ENCODE results near the gene TAL2.
"Not testable (repeated sequence)": the region's sequence is repeated elsewhere in the genome, so short reads cannot be mapped to it uniquely, and the experiment has no call there.

TAL2 gene

DNA sequence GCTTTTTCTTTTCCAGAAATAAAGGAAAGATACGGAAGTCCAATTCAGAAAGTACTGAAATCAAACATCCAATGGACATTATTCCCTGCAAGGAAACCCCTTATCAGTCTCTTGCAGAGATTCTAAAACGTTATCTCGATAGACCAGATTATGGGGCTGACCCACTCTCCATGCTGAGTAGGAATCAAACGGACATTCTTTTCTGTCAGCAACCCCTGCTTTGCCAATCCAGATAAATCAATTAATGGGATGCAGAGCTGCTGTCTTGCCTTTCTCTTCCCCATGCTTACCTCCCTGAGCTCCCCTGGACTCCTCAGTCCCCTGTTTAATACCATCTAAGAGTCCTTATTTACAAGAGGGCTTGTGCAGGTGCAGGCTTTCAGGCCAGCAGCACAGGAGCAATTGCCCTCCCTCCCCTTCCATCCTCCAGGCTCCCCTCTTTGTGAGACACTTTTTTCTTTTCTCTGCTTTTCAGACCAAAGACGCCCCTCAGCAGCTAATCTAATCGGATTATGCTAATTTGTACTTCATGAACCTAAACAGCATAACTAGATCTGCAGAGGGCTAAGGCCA is 14.2 kb downstream of the TAL2 start:
- no peak for DNase-seq (ENCODE audit: low read depth)

DNA sequence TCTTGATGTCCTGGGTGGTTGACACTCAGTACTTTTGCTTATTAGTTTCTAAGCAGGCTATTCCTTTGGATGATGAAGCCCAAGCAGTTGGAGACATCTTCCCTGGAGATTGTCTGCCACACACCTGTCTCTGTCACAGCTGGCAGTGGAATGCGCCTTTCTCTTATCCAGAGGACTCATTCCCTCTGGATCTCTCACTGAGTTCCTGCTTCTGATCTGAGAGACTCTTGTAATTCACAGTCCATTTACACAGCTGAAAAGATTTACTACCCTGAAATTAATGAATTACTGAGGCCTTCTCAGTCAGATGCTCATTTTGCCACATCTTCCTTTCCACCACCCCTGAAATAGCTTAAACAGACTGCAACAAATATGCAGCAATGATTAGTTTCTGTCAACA is 15.9 kb downstream of the TAL2 start:
- no peak for DNase-seq (ENCODE audit: low read depth)

DNA sequence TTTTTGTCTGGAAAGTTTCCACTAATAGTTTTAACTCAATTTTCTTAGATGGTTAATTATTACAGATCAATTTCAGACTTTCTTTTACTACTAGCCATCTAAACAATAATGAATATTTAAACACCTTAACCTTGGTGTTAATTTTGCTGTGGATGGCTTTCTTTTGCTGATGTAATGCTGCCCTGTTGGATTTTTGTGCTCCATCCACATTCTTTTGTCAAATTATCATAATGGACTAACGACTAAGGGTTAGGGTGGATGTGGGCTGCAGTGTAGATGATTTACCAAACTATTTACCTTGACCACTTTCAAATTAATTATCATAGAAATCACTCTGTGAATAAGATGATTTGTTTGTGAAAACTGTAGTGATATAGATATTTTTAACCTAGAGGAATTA is 16.5 kb downstream of the TAL2 start:
- DNase-seq (ENCODE audit: low read depth): no peak

DNA sequence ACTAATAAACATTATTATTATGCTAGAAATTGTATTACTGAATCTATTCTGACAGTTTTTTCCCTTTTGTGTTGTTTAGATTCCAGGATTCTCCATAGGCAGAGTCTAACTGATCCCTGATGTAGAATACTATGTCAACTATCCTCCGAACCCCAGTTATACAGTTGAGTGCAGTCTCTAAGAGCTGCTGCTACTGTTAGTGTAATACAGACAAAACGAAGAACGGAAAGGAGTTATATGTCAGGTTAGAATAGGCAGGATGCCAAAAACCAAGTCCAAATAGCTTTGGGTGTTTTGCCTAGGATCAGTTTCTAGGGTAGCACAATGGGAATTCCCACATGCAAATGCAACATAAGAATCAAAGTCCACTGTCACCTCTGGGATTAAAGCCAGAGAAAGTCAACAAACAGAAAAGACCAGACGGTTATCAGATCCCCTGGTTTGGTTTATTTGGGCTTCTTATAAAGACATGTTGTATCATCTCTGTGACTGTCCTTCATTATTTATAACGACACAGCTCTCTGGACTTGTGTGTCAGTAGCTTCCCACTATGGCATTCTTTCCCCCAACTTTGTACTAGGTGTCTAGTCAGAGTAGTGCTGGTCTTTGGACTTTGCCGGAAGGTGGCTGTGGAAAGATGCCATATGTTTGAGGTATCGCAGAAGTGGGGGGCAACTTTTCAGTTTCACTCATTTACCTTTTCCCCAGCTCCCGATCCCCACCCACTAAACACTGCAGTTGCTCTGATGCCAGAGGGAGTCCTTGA is 17.2 kb downstream of the TAL2 start:
- DNase-seq (ENCODE audit: low read depth): no peak

DNA sequence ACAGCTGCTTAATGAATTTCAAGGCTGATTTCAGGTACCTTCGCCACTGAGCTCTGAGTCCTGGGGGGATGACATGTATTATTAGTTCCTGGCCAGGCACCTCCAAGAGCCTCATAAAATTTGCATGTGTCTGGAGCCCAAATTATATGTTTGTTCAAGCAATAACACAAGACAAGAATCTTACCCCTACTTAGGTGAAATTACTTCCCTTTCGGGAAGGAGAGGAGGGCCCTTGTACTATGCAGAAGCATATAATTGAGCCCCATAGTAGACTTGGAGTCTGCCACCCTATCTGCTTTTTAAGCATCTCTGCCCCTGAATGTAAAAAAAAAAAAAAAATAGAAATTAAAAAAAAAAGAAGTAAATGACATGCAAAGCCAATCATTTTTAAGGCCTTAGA is 19.1 kb downstream of the TAL2 start:
- no peak for DNase-seq (ENCODE audit: low read depth)

DNA sequence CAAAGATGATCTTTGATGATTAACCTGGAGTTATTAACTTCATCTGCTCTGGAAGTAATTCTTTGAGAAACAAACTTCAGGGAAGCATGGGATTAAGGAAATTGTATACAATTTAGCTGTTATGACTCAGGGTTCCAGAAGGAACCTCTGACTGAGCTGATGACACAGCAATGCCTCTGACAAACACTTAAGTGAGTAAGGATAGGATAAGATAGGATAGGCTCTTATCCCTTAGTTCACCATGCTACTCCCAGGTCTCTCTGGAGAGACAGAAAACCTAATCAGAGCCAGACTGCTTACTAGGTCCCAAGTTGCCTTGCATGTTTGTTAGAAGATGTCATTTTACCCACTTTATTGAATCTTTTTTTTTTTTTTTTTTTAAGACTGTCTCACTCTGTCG is 19.5 kb downstream of the TAL2 start:
- DNase-seq (ENCODE audit: low read depth): no peak

DNA sequence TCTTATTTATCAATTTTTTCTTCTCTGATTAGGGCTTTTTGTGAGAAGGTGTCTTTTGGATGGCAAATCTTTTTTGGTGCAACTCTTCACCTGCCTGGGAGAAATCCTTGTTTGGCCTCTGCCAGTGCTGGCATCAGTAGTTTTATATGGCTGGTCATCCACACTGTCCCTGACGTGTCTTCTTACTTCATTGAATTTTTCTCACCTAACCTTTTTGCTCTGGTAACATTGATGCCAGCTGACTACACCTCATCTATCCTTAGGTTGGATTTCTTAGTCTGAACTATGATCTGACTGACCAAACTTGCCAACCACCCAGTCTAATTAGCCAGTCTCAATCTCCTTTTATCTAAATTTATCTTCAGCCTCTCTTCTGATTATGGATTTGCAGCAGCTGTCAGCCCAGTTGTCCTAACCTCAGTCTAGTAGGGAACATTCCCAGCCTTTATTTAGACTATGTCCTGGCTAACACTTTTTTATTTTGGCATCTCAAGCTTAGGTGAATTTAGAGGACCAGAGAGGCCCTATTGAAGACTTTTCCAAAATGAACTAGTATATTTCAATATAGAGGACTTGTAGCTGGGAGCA is 21.5 kb downstream of the TAL2 start:
- no peak for DNase-seq (ENCODE audit: low read depth)

DNA sequence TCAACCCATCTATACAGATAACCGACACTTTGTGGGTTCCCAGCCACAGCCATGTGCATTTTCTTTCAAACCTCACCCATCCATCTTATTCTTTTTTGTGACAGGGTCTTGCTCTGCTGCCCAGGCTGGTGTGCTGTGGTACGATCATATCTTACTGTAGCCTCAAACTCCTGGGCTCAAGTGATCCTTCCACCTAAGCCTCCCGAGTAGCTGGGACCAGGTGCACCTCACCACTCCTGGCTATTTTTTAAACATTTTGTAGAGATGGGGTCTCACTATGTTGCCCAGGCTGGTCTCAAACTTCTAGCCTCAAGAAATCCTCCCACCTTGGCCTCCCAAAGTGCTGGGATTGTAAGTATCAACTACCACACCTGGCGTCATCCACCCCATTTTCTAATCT is 24.7 kb downstream of the TAL2 start:
- no peak for DNase-seq (ENCODE audit: low read depth)

DNA sequence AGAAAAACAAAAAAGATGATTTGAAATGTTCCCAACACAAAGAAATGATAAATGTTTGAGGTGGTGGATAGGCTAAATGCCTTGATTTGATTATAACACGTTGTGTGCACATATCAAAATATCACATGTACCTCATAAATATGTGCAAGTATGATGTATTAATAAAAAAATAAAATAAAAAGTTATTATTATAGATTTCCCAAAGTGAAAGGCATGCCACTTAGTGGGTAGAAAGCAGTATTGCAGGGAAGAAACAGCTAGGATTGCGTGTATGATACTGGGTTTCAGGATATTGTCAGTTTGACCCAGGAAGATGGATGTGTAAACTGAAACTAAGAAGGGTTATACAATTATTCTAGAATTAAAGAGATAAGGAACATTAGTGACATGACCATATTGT is 28.5 kb downstream of the TAL2 start:
- DNase-seq (ENCODE audit: low read depth): peak; percentile 7

DNA sequence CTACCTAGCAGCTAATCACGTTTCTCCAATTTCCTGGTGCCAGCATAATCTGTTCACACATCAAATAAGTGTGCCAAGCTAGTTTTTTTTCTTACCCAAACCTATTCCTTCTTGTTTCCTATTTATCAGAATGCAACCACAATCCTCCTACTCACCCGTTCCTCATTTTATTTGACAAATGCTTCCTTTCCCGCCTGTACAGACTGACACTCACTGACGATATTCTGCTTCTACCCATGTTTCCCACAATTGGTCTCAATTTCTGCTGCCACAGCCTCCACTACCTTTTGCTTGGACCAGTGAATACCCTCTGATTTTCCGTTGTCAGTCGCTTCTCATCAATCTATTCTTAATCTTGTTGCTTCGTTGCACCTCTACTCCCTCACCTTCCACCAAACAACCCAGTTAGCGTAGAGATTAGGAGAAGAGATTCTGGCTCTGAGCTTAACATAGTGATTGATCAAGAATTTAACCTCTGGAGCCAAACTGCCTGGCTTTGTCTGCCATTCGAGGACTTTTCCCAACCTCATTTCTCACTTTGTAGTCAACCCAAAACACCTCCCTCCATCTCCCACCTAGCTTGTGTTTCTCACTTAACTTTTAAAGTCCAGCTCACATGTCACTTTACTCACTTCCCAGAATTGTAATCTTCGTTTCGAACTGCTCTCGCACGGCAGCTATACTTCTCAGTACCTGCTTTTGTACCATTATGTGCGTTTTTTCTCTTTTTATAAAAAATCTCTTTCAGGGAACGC is 31.4 kb downstream of the TAL2 start:
- no peak for DNase-seq (ENCODE audit: low read depth)

DNA sequence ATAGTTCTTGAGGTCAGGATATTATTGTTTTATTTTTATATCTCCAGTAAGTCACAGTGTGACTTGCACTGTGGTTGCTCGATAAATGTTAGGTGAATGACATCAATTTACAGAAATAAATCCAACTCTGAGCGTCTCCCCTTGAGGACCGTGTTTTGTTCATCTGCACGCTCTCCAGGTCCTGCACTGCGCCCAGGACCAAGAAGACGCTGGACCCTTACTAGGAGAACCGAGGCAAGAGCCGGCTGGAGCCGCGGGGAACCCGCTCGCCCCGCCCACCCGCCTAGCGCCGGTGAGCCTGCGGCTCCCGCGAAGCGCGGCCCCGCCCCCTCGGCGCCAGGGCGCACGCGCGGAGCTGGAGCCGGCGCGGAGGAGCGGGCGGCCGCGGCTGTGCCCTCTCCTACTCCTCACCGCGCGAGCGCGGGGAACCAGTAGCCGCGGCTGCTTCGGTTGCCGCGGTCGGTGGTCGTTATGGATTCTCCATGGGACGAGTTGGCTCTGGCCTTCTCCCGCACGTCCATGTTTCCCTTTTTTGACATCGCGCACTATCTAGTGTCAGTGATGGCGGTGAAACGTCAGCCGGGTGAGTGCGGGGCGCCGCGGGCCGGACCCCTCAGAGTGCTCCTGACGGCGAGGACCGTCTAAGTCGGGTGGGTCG is 32.1 kb downstream of the TAL2 start, which contains the start of gene TMEM38B:
TSS of gene TMEM38B (plus strand) at position 352 of the 658 bp plus-strand sequence. CDS start at position 472, 120 bp downstream.
- peak; percentile 52 for DNase-seq (ENCODE audit: low read depth)

DNA sequence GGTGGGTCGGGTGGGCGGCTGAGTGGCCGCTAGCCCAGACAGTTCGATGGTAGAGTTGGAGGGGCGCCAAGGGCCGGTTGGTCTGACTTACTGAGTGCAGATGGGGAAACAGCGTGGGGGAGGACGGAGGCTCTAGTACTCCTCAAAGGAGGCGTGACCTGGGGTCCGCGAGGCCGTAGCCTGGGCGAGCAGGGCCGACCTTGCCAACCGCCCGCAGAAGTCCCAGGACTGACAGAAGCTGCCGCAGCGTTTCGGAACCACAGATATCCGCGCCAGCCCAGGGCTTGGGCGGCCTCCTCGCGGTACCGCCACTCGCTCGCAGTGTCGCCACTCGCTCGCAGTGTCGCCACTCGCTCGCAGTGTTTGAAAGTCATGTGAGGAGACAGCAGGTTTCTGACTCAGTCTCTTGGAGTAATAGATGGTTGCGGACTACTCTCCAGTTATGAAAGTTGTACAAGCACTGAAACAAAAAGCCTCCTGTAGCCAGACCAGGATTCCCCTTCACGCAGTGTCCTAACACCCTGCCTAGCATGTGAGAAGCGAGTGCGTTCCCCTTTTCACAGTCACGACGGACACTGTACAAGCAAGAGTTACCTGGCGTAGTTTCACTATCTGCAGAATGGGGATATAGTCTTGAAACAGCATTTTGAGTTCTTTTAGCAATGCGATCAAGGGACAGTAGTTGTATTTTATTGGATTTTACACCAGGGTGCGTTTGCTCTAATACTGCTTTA is 32.8 kb downstream of the TAL2 start:
- DNase-seq (ENCODE audit: low read depth): peak; percentile 50

DNA sequence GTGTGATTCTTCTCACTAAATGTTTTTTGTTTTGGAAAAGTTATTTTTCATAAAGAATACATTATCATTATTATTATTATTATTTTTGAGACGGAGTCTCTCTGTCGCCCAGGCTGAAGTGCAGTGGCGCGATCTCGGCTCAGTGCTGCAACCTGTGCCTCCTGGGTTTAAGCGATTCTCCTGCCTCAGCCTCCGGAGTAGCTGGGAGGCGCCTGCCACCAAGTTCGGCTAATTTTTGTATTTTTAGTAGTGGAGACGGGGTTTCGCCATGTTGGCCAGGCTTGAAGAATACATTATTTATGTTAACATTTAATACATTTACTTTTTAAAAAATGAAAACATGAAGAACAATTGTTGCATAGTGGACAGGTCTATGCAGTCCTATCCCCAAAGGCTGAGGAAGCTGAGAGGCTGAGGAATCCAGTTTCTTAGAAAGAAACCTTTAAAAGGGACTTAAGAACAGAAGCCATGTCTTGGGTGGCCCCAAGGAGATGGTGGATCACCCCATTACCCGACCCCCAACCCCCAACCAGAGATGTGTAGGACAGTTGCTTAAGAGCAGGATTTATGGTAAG is 34.0 kb downstream of the TAL2 start:
- no peak for DNase-seq (ENCODE audit: low read depth)

DNA sequence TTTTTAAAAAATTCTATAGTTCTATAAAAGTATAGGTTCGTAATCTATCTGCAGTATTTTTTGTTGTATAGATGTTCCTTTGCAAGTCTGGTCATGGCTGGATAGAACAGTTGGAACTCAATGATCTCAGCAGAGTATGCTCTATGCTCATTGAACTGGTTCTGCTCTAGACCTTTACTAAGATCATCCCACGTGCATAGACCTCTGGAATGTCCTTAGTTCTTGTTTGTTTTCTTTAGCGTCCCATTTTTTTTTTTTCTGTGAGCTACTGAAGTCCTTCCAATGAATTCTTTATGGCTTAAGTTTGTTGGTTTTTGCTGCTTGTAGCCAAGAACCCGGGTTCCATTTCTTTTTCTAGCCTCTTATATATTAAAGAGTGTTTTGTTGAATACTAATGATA is 35.6 kb downstream of the TAL2 start:
- peak; percentile 4 for DNase-seq (ENCODE audit: low read depth)

DNA sequence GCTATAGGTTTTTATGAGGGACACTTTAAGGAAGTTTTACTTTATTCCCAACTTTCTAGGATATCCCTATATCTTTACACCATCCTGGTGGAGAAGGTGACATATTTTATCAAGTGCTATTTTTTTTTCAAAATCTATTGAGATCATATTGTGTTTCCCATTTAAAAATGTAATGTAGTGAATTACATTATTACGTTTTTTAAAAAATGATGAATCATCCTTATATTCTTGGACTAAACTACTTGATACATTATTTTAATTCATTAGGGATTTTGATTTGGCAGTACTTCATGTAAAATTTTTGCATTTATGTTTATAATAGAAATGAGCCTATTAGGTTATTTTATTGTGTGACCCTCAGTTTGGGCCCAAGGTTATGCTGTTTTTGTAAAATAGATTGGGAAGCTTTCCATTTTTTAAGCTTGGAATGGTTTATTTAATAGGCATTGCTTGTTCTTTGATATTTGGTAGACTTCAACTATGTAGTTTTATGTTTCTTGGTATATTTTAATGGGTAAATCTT is 36.2 kb downstream of the TAL2 start:
- DNase-seq (ENCODE audit: low read depth): no peak

DNA sequence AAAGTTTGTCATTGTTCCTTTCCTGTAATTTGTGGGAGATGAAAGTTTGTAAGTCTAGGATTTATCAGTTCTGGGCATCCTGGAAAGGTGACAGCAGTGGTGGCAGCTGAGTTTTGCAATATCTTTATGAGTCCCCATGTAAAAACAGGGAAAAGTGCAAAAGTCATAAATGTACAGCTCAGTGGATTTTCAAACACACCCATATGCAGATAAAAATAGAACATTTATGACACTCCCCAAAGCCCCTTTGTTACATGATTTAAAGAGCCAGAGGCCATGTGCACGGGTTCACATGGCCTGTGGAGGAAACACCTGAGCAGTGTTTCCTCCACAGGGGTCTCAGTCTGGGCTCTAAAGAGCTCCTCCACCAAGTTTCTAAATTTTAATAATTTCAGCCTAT is 38.4 kb downstream of the TAL2 start:
- DNase-seq (ENCODE audit: low read depth): no peak

DNA sequence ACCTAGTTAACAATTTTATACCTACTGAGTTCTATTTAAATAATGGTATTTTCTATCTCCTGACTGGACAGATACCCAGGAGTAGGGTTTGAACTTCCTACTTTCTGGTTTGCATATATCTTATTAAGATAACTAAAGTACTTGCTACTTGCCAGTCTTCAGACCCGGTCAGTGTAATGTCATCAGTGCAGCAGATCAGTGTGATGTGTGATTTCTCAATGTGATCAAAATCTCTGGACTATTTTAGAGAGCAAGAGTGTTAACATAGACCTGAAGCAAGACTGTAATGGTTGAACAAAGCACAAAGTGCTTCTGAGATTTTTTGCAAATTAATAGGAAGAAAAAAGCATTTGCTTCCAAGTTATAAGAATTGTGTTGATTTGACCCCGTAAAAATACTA is 38.9 kb downstream of the TAL2 start:
- no peak for DNase-seq (ENCODE audit: low read depth)

DNA sequence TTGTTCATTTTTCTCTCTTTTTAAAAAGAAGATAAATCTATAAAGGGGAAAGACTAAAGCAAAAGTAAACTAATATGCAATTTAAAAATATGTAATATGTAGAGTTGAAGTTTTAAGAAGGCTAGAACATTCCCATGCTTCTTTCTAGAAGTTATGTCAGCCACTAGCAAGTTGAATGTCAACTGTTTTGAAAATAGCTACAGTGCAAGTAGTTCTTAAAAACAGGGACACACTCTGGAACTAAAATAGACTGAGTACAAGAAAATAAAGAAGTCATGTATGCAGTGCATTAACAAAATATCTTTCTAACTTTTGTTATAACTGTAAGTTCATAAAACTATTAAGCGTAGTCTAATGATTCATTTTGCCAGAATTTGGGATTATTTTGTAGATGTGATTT is 40.0 kb downstream of the TAL2 start:
- DNase-seq (ENCODE audit: low read depth): no peak

DNA sequence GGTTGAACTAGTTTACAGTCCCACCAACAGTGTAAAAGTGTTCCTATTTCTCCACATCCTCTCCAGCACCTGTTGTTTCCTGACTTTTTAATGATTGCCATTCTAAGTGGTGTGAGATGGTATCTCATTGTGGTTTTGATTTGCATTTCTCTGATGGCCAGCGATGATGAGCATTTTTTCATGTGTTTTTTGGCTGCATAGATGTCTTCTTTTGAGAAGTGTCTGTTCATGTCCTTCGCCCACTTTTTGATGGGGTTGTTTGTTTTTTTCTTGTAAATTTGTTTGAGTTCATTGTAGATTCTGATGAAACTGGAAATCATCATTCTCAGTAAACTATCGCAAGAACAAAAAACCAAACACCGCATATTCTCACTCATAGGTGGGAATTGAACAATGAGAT is 41.4 kb downstream of the TAL2 start:
- not testable (repeated sequence) for DNase-seq (ENCODE audit: low read depth)

DNA sequence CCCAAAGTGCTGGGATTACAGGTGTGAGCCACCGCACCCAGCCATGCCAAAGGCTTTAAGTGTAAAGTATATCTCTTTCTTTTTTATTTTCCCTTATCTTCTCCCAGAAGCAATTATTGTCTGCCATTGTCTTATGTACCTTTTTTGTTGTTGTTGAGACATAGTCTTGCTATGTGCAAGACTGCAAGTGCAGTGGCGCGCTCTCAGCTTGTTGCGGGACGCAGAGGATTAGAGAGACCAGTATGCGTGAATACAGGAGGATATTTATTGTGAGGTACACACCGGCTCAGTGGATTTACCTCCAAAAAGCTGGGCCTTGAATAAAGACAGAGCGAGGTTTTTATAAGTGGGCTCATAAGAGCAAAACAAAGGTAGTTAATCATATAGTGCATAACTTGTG is 43.9 kb downstream of the TAL2 start:
- DNase-seq (ENCODE audit: low read depth): no peak

DNA sequence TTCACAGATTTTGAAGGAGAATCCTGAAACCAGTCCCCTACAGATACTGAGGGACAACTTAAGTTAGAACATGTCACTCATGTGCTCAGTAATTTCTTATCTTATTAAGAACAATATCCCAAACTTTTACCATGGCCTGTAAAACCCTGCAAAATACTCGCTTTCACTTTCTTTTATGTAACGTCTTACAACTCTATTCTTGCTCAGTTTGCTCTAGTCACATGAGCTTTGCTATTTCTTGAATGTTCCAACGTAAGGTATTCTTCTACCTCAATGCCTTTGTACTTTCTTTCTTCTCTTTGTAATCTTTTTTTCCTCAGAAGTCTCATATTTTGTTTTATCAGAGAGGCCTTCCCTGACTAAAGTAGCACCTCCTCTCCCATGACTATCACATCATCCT is 46.1 kb downstream of the TAL2 start:
- no peak for DNase-seq (ENCODE audit: low read depth)

All from fibroblast of gingiva (primary cell).